ENCODE results near the gene SEMA3C.

DNA sequence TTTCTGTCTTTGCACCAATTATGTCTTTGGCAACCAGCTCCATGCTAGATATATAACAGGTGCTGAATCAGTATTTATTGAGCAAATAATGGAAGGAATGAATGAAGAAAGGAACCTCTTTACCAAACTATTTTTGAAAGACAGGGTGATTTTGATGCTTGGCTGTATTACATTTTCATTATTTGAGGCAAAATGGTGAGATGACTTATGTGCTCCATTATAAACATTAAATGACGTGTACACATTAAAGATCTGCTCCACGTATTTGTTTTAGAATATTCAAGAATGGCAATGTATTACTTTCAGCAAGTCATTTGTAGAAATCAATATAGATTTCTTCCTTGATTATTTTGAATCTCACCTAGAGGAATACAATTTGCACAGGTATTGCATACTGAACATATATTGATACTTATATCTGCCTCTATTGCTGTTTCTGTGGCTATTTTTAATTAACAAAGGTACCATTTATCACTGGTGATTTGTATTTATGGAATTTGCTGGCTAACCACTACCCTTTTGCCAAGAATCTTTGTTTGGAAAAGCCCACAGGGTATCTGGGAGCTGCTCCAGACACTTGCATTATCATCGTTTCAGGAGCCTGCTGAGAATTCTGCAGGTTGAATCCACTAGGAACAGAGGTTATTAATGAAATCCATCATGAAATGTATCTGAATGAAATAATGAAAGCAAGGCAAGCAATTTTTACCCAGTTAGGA, 92.2 kb downstream of the SEMA3C start:
- TF ChIP-seq, protein P1, sequence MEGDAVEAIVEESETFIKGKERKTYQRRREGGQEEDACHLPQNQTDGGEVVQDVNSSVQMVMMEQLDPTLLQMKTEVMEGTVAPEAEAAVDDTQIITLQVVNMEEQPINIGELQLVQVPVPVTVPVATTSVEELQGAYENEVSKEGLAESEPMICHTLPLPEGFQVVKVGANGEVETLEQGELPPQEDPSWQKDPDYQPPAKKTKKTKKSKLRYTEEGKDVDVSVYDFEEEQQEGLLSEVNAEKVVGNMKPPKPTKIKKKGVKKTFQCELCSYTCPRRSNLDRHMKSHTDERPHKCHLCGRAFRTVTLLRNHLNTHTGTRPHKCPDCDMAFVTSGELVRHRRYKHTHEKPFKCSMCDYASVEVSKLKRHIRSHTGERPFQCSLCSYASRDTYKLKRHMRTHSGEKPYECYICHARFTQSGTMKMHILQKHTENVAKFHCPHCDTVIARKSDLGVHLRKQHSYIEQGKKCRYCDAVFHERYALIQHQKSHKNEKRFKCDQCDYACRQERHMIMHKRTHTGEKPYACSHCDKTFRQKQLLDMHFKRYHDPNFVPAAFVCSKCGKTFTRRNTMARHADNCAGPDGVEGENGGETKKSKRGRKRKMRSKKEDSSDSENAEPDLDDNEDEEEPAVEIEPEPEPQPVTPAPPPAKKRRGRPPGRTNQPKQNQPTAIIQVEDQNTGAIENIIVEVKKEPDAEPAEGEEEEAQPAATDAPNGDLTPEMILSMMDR (conservative IDR thresholded peaks at IDR 0.05; ENCODE audit: low read depth, low read length) = no peak
- no peak for TF ChIP-seq EZH2 (IDR thresholded peaks at IDR 0.05; ENCODE audit: borderline replicate concordance, low read depth, low read length, poor library complexity, severe bottlenecking)

All from A673 (cell line).